ENCODE results near the gene RANBP2.
"Not testable (repeated sequence)": the region's sequence is repeated elsewhere in the genome, so short reads cannot be mapped to it uniquely, and the experiment has no call there.

DNA sequence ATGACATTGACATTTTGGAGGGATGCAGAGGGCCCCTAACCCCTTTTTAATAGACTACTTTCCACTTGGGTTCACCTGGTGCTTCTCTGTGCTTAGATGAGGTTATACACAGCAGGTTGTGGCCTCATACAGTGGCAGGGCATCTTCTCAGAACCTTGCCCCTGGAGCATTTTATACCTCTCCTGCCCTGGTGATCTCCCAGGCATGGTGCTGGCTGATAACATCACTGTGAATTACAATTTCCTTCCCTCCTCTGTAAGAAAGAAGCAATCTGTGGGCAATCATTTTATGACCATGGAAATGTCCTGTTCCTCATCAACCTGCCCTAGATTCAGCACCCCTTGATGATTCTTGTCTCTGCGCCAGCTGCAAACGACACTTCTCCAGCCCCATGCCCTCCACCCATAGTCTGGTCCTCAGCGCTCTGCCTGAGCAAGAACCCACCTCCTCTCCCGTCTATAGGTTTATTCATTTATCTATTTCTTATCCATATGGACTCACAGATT lies 42.0 kb upstream of the RANBP2 start:
- TF ChIP-seq, protein P1, sequence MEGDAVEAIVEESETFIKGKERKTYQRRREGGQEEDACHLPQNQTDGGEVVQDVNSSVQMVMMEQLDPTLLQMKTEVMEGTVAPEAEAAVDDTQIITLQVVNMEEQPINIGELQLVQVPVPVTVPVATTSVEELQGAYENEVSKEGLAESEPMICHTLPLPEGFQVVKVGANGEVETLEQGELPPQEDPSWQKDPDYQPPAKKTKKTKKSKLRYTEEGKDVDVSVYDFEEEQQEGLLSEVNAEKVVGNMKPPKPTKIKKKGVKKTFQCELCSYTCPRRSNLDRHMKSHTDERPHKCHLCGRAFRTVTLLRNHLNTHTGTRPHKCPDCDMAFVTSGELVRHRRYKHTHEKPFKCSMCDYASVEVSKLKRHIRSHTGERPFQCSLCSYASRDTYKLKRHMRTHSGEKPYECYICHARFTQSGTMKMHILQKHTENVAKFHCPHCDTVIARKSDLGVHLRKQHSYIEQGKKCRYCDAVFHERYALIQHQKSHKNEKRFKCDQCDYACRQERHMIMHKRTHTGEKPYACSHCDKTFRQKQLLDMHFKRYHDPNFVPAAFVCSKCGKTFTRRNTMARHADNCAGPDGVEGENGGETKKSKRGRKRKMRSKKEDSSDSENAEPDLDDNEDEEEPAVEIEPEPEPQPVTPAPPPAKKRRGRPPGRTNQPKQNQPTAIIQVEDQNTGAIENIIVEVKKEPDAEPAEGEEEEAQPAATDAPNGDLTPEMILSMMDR (IDR thresholded peaks at IDR 0.05 in 2 of 3, conservative IDR thresholded peaks at IDR 0.05 in 1 of 3; ENCODE audit: insufficient read depth in 2 of 3, low read depth in 1 of 3, low read length in 3 of 3), result not testable (repeated sequence)
- not testable (repeated sequence) for TF ChIP-seq SPI1 (IDR thresholded peaks at IDR 0.05; ENCODE audit: borderline replicate concordance, low read depth, low read length); ESRRB (CRISPR knock-in tag; IDR thresholded peaks at IDR 0.05; ENCODE audit: borderline replicate concordance); BMI1 (IDR thresholded peaks at IDR 0.05; ENCODE audit: low read length); RAD21 (CRISPR knock-in tag; conservative IDR thresholded peaks at IDR 0.05 in 1 of 2, IDR thresholded peaks at IDR 0.05 in 1 of 2)
